Spleen (tissue), 7 donors: ENCODE data around the gene MAN1C1.

ENCODE experiments used
- POLR2AphosphoS5 ChIP-seq, 3 donors: sonication (generic); formaldehyde crosslinking; IDR thresholded peaks; one replicate each; pipeline ENCODE4 v1.5.1; 2017; ENCODE audit warnings: antibody characterized with exemption in 3 of 3
- TF ChIP-seq, protein P1 (sequence below), 11 experiments: fragments of 200-600 bp in 7 of 11; fragments of 450-650 bp in 4 of 11; sonication (generic) in 4 of 11; IDR thresholded peaks in 8 of 11; conservative IDR thresholded peaks in 3 of 11; 1 replicate in 7 of 11; 2 replicates in 4 of 11; pipeline versions ENCODE4 v1.4.0 to v1.8.0; 2016 to 2021; ENCODE audit warnings: antibody characterized with exemption in 11 of 11, inconsistent platforms in 4 of 11, mild to moderate bottlenecking in 1 of 11
- donor health status: DM: no; HTN: no; CAD: no; lungs with moderate emphysema.
- donor health status: DM: no; HTN: no; CAD: no.
- donor health status: DM: no; HTN: no; CAD: no.

DNA sequence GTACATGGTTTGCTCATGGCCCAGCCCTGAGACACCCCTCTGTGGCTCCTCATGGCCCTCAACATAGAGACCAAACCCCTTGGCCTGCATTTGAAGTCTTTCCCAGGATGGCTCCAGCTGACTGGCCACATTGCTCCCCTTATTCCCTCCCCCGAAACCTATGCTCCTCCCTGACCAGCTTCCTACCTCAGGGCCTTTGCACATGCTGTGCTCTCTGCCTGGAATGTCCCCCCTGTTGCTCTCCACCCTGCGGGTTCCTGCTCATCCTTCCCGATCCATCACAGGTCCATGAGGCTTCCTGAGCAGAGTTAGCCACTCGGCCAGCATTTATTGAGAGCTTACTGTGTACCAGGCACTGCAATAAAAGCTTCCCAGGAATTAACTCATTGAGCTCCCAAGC, 112.5 kb downstream of the MAN1C1 start:
- TF ChIP-seq, protein P1, sequence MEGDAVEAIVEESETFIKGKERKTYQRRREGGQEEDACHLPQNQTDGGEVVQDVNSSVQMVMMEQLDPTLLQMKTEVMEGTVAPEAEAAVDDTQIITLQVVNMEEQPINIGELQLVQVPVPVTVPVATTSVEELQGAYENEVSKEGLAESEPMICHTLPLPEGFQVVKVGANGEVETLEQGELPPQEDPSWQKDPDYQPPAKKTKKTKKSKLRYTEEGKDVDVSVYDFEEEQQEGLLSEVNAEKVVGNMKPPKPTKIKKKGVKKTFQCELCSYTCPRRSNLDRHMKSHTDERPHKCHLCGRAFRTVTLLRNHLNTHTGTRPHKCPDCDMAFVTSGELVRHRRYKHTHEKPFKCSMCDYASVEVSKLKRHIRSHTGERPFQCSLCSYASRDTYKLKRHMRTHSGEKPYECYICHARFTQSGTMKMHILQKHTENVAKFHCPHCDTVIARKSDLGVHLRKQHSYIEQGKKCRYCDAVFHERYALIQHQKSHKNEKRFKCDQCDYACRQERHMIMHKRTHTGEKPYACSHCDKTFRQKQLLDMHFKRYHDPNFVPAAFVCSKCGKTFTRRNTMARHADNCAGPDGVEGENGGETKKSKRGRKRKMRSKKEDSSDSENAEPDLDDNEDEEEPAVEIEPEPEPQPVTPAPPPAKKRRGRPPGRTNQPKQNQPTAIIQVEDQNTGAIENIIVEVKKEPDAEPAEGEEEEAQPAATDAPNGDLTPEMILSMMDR (IDR thresholded peaks at IDR 0.05 in 8 of 11, conservative IDR thresholded peaks at IDR 0.05 in 3 of 11) = no peak
- TF ChIP-seq POLR2AphosphoS5 (IDR thresholded peaks at IDR 0.05) = no peak
